Upper lobe of left lung (tissue), 4 donors: ENCODE measurements around the gene FRYL.

ENCODE experiments used
- CTCF ChIP-seq, 6 experiments: fragments of 450-650 bp in 4 of 6; fragments of 200-600 bp in 2 of 6; sonication (generic) in 2 of 6; IDR thresholded peaks; one replicate each; pipeline ENCODE4 v1.5.1; 2016 to 2019; ENCODE audit warnings: antibody characterized with exemption in 6 of 6
- EP300 ChIP-seq, 4 donors: sonication (generic); formaldehyde crosslinking; IDR thresholded peaks; one replicate each; pipeline ENCODE4 v1.5.1; 2017; ENCODE audit warnings: antibody characterized with exemption in 4 of 4, control low read depth in 2 of 4
- POLR2A ChIP-seq, 4 donors: fragments of 450-650 bp; IDR thresholded peaks; one replicate each; pipeline ENCODE4 v1.5.1; 2016 to 2017; ENCODE audit warnings: antibody characterized with exemption in 4 of 4, mild to moderate bottlenecking in 2 of 4
- POLR2AphosphoS5 ChIP-seq, 2 donors: sonication (generic); formaldehyde crosslinking; IDR thresholded peaks; one replicate each; pipeline ENCODE4 v1.5.1; 2017; ENCODE audit warnings: antibody characterized with exemption in 2 of 2

DNA sequence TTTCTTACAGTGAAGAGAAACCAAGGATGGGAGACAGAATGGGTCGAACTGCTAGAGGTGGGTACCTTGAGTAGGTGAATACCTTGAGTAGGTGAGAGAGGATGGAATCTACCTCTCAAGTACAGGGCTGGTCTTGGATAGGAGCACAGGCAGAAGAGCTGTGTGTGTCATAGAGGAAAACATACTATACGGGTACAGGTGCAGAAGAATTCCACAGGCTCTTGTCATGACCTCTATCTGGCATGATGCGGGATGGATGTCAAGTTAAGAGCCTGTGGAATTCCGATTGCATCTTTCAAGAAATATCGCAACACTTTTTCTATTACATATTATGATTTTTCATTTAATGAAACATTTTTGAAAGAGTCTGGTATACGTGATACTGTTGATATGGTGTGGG, 32.8 kb upstream of the FRYL start:
- TF ChIP-seq POLR2AphosphoS5 (IDR thresholded peaks at IDR 0.05) (no peak), CTCF (IDR thresholded peaks at IDR 0.05) (no peak), POLR2A (IDR thresholded peaks at IDR 0.05) (no peak), EP300 (IDR thresholded peaks at IDR 0.05) (no peak)
